22Rv1 (cell line): Measurements from ENCODE around the gene RAB7B.

Experiments used
- CTCF ChIP-seq: fragments of 450-650 bp; IDR thresholded peaks from 2 replicates; pipeline ENCODE4 v1.5.1; 2017; ENCODE audit warnings: mild to moderate bottlenecking
- ZFX ChIP-seq: fragments of 450-650 bp; IDR thresholded peaks from 2 replicates; pipeline ENCODE4 v1.6.1; 2017; ENCODE audit warnings: antibody characterized with exemption, borderline replicate concordance

- TF ChIP-seq CTCF = no peak
- no peak for TF ChIP-seq ZFX
Measured at GRCh38 chr1:205927247-205927646, 75.9 kb downstream of the RAB7B start.
